Spleen (tissue), 11 donors: ENCODE measurements around the gene TOR1B. TPM values are rescaled to one million over a fixed set of nuclear protein-coding genes. Genes with fewer than 3 reads are reported as not detected.
A peak's percentile ranks its signal among the peaks of the same experiment; 100 is the strongest.

Experiments
- DNase-seq: peaks from one replicate; pipeline ENCODE4 v3.0.0-alpha.2; 2020
- H3K27ac ChIP-seq, 8 donors: fragments of 200-600 bp; sonication (generic) in 7 of 8; 1 replicate in 4 of 8; 2 replicates in 4 of 8; pipeline versions ENCODE4 v1.5.0 to v1.8.0; 2016 to 2021; ENCODE audit warnings: inconsistent platforms in 4 of 8, mild to moderate bottlenecking in 4 of 8, moderate library complexity in 1 of 8
- H3K27me3 ChIP-seq, 7 donors: fragments of 200-600 bp; sonication (generic) in 6 of 7; replicated peaks in 1 of 7; 1 replicate in 4 of 7; 2 replicates in 3 of 7; pipeline versions ENCODE4 v1.5.0 to v1.8.0; 2016 to 2021; ENCODE audit warnings: inconsistent platforms in 3 of 7, mild to moderate bottlenecking in 1 of 7
- H3K36me3 ChIP-seq, 6 donors: fragments of 200-600 bp; sonication (generic) in 5 of 6; 1 replicate in 4 of 6; 2 replicates in 2 of 6; pipeline versions ENCODE4 v1.5.0 to v1.8.0; 2016 to 2021; ENCODE audit warnings: inconsistent platforms in 2 of 6
- H3K4me1 ChIP-seq, 6 donors: fragments of 200-600 bp; sonication (generic) in 5 of 6; 1 replicate in 3 of 6; 2 replicates in 3 of 6; pipeline versions ENCODE4 v1.5.0 to v1.8.0; 2016 to 2021; ENCODE audit warnings: inconsistent platforms in 3 of 6
- H3K4me3 ChIP-seq, 8 donors: fragments of 200-600 bp; sonication (generic) in 7 of 8; 1 replicate in 4 of 8; 2 replicates in 4 of 8; pipeline versions ENCODE4 v1.5.0 to v1.8.0; 2016 to 2021; ENCODE audit warnings: inconsistent platforms in 4 of 8, mild to moderate bottlenecking in 4 of 8, moderate library complexity in 2 of 8
- H3K9me3 ChIP-seq, 8 donors: fragments of 200-600 bp; sonication (generic) in 7 of 8; 1 replicate in 4 of 8; 2 replicates in 4 of 8; pipeline versions ENCODE4 v1.5.0 to v1.8.0; 2016 to 2021; ENCODE audit warnings: inconsistent platforms in 4 of 8
- CTCF ChIP-seq, 11 experiments: fragments of 200-600 bp in 7 of 11; fragments of 450-650 bp in 4 of 11; sonication (generic) in 4 of 11; IDR thresholded peaks in 8 of 11; conservative IDR thresholded peaks in 3 of 11; 1 replicate in 7 of 11; 2 replicates in 4 of 11; pipeline versions ENCODE4 v1.4.0 to v1.8.0; 2016 to 2021; ENCODE audit warnings: antibody characterized with exemption in 11 of 11, inconsistent platforms in 4 of 11, mild to moderate bottlenecking in 1 of 11
- POLR2A ChIP-seq, 3 donors: fragments of 450-650 bp; IDR thresholded peaks; one replicate each; pipeline ENCODE4 v1.5.1; 2017; ENCODE audit warnings: antibody characterized with exemption in 3 of 3, mild to moderate bottlenecking in 1 of 3
- POLR2AphosphoS5 ChIP-seq, 3 donors: sonication (generic); formaldehyde crosslinking; IDR thresholded peaks; one replicate each; pipeline ENCODE4 v1.5.1; 2017; ENCODE audit warnings: antibody characterized with exemption in 3 of 3
- WGBS, 5 donors: extraction: QIAGEN DNeasy Blood & Tissue Kit in 3 of 5; methylation state at CpG; one replicate each; pipeline versions ENCODE4 v1.1.5 to v1.1.7; 2013 to 2018; 5-methylcytosine and 5-hydroxymethylcytosine counted together
- intact Hi-C: fragments of 100-400 bp; cut with DNase I; formaldehyde crosslinking; loops from one replicate; pipeline ENCODE4 v1.15.0; 2023; ENCODE audit warnings: low total_unique reads
- polyA plus RNA-seq, 3 donors: library from polyadenylated mRNA; stranded (reverse); fragments of 200-250 nt; gene quantifications; one replicate each; pipeline ENCODE4 v1.2.1, GENCODE V29; 2013
- total RNA-seq, 7 donors: library from RNA; depleted of rRNA in 3 of 7; stranded (reverse); fragments of >200 nt in 3 of 7; fragmentation: NEBNext Ultra II Directional in 4 of 7; extraction: Animal tissue kit (Norgen Biotek cat#: 25700) in 4 of 7; gene quantifications; one replicate each; pipeline versions ENCODE4 v1.1.0 to v1.2.1, GENCODE V29; 2016 to 2021
- donor health status: healthy with polysubstance abuse.
- donor health status: DM: no; HTN: no; CAD: no; lungs with moderate emphysema.
- donor health status: DM: no; HTN: no; CAD: no.
- donor health status: Bipolar disorder and iron deficiency.
- donor health status: healthy.
- donor health status: DM: no; HTN: no; CAD: no.
- donor health status: DM: yes; HTN: yes; CAD: no.

Gene TOR1B
- total and polyA plus RNA-seq, 10 donors, result 5.3 to 38.0 (median 17.5) TPM

- TF ChIP-seq CTCF (IDR thresholded peaks at IDR 0.05 in 8 of 11, conservative IDR thresholded peaks at IDR 0.05 in 3 of 11), result no peak
- no peak for TF ChIP-seq POLR2A (IDR thresholded peaks at IDR 0.05)
- TF ChIP-seq POLR2AphosphoS5 (IDR thresholded peaks at IDR 0.05), result no peak
- Histone ChIP-seq H3K4me1 (peaks cover 0 to 18% (median 9%) of the 10 kb centered on the region in 6 donors), H3K9me3 (no peaks in the 10 kb centered on the region), H3K27me3 (peaks cover 0 to 1% (median 0%) of the 10 kb centered on the region in 7 donors), H3K36me3 (no peaks in the 10 kb centered on the region), H3K4me3 (no peak overlapping the region), H3K27ac (no peak overlapping the region)
- 85 to 90% (median 89%) methylated on average over 5 of the region's 5 CpGs for WGBS, 5 donors
- intact Hi-C loops, result no loop called here
- no peak for DNase-seq
Measured at GRCh38 chr9:129769669-129770068, 33.3 kb upstream of the TOR1B start.

- H3K27ac ChIP-seq, result no peak overlapping the region
- no peak overlapping the region for H3K4me3 ChIP-seq
- H3K9me3 ChIP-seq, result no peaks in the 10 kb centered on the region
- TF ChIP-seq POLR2A (IDR thresholded peaks at IDR 0.05) (no peak), POLR2AphosphoS5 (IDR thresholded peaks at IDR 0.05) (no peak), CTCF (IDR thresholded peaks at IDR 0.05 in 8 of 11, conservative IDR thresholded peaks at IDR 0.05 in 3 of 11) (no peak)
- intact Hi-C loops, result no loop called here
- H3K4me1 ChIP-seq, result peaks cover 0 to 29% (median 9%) of the 10 kb centered on the region in 6 donors
- peaks cover 0 to 7% (median 0%) of the 10 kb centered on the region in 7 donors for H3K27me3 ChIP-seq
- DNase-seq, result no peak
- no peaks in the 10 kb centered on the region for H3K36me3 ChIP-seq
- 76 to 91% (median 84%) methylated on average over 5 of the region's 5 CpGs for WGBS, 5 donors
Measured at GRCh38 chr9:129770741-129771140, 32.2 kb upstream of the TOR1B start.

- H3K4me1 ChIP-seq, result peaks cover 11 to 56% (median 28%) of the 10 kb centered on the region in 6 donors
- peak overlapping the region in 1 of 8 donors; percentile 17 for H3K4me3 ChIP-seq
- no peak for TF ChIP-seq CTCF (IDR thresholded peaks at IDR 0.05 in 8 of 11, conservative IDR thresholded peaks at IDR 0.05 in 3 of 11)
- TF ChIP-seq POLR2AphosphoS5 (IDR thresholded peaks at IDR 0.05), result peak in 2 of 3 donors; percentile 36 to 51
- no peak for TF ChIP-seq POLR2A (IDR thresholded peaks at IDR 0.05)
- 41 to 70% (median 51%) methylated on average over 10 of the region's 10 CpGs for WGBS, 5 donors
- H3K36me3 ChIP-seq, result no peaks in the 10 kb centered on the region
- peak overlapping the region in 6 of 8 donors; percentile 1 to 67 (median 52) for H3K27ac ChIP-seq
- intact Hi-C loops, result no loop called here
- peak; percentile 78 for DNase-seq
- H3K27me3 ChIP-seq, result peaks cover 0 to 14% (median 0%) of the 10 kb centered on the region in 7 donors
- no peaks in the 10 kb centered on the region for H3K9me3 ChIP-seq
Measured at GRCh38 chr9:129773262-129774048, 29.5 kb upstream of the TOR1B start.

- TF ChIP-seq POLR2A (IDR thresholded peaks at IDR 0.05), result no peak
- TF ChIP-seq CTCF (IDR thresholded peaks at IDR 0.05 in 8 of 11, conservative IDR thresholded peaks at IDR 0.05 in 3 of 11), result no peak
- no peak for TF ChIP-seq POLR2AphosphoS5 (IDR thresholded peaks at IDR 0.05)
- intact Hi-C loops, result no loop called here
- Histone ChIP-seq H3K4me3 (no peak overlapping the region), H3K4me1 (peaks cover 11 to 60% (median 29%) of the 10 kb centered on the region in 6 donors), H3K9me3 (no peaks in the 10 kb centered on the region), H3K27ac (no peak overlapping the region), H3K27me3 (peaks cover 0 to 14% (median 0%) of the 10 kb centered on the region in 7 donors), H3K36me3 (no peaks in the 10 kb centered on the region)
- 66 to 80% (median 76%) methylated on average over 15 to 20 of the region's 20 CpGs for WGBS, 5 donors
- no peak for DNase-seq
Measured at GRCh38 chr9:129774791-129775447, 28.1 kb upstream of the TOR1B start.
